BJ (cell line): ENCODE results near the gene MBOAT7. TPM values are rescaled to one million over a fixed set of nuclear protein-coding genes. Genes with fewer than 3 reads are reported as not detected.

Source experiments
- CTCF ChIA-PET: fragments of 350-600 bp; formaldehyde crosslinking; extraction: SDS; loops from one replicate; lab custom pipeline; 2021; ENCODE audit warnings: antibody characterized with exemption, inconsistent platforms; lab: Yijun Ruan, JAX
- POLR2A ChIA-PET: fragments of 300-600 bp; sonication (Branson Sonifier 250); formaldehyde crosslinking; extraction: SDS; loops from one replicate; lab custom pipeline; 2021; ENCODE audit warnings: antibody characterized with exemption; lab: Charles Lee
- DNase-seq: peaks from one replicate; pipeline ENCODE4 v3.0.0-alpha.2; 2011; ENCODE audit warnings: low read depth
- H3K27me3 ChIP-seq: 2 replicates; pipeline ENCODE4 v1.6.0; 2011; ENCODE audit warnings: low read length; ENCODE audit not compliant: control insufficient read depth, insufficient read depth
- H3K36me3 ChIP-seq: 2 replicates; pipeline ENCODE4 v1.5.1; 2011; ENCODE audit warnings: low read length; ENCODE audit not compliant: control insufficient read depth, insufficient read depth
- H3K4me3 ChIP-seq: 2 replicates; pipeline ENCODE4 v1.5.1; 2011; ENCODE audit warnings: low read depth, mild to moderate bottlenecking, control low read depth, low read length
- polyA minus RNA-seq: library from RNA; depleted of rRNA, polyadenylated mRNA; stranded (reverse); fragments of >200 nt; gene quantifications from 2 replicates; pipeline ENCODE4 v1.2.3, GENCODE V29; 2011; rRNA and poly(A)+ RNA removed
- polyA plus RNA-seq: library from polyadenylated mRNA; depleted of rRNA; stranded (reverse); fragments of >200 nt; gene quantifications from 2 replicates; pipeline ENCODE4 v1.2.3, GENCODE V29; 2011; rRNA removed
- TF ChIP-seq, protein P1 (sequence below): IDR thresholded peaks from 2 replicates; pipeline ENCODE4 v1.5.1; 2011; ENCODE audit warnings: low read depth, mild to moderate bottlenecking, control low read depth, inconsistent platforms, low read length, moderate library complexity; ENCODE audit not compliant: insufficient read depth

MBOAT7 gene, protein sequence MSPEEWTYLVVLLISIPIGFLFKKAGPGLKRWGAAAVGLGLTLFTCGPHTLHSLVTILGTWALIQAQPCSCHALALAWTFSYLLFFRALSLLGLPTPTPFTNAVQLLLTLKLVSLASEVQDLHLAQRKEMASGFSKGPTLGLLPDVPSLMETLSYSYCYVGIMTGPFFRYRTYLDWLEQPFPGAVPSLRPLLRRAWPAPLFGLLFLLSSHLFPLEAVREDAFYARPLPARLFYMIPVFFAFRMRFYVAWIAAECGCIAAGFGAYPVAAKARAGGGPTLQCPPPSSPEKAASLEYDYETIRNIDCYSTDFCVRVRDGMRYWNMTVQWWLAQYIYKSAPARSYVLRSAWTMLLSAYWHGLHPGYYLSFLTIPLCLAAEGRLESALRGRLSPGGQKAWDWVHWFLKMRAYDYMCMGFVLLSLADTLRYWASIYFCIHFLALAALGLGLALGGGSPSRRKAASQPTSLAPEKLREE
- polyA plus RNA-seq (75.1 and 101 TPM in 2 replicates), polyA minus RNA-seq (61.0 and 72.7 TPM in 2 replicates)

DNA sequence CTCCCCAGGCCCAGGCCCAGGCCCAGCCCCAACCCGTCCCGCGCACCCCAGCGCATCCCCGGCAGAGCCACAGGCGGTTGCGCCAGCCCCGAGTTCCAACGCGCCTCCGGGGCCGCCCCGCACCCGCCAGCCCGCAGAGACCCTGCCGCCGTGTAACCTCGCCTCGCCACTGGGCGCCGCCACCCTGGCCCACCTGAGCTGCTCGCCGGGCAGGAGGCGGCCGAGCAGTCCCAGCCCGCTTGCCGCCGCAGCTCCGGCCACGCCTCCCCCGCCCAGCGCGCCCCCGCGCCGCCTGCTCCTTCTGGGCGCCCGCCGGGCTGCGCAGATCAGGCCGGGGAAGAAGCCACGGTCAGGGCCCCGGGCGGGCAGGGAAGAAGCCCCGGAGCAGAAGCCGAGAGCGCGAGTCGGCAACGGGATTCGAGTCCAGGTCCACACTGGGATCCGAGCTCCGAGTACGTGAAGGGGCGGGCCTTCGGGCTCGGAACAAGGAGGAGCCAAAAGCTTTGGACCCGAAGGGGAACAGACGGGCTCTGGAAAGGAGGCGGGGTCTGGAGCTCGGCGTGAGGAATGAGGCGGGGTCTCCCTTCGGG is at the start of gene MBOAT7:
Gene MBOAT7, minus strand, starts transcription at position 436 of the 590 bp plus-strand sequence. CDS start 1,072 bp downstream, outside the sequence.
- Histone ChIP-seq H3K27me3 (no peaks in the 10 kb centered on the region), H3K36me3 (peaks cover 13% of the 10 kb centered on the region), H3K4me3 (peak within 1 kb of the TSS; percentile 79)
- POLR2A ChIA-PET, result interaction anchor here (0.7 to 1.5 kb wide), 6 partner anchors 12 to 260 kb away, joined by 3 to 7 read pairs (median 4); partner anchors contain the start of genes LENG1, LENG8 and RPS9
- CTCF ChIA-PET, result interaction anchor here (1.2 to 2.0 kb wide), 3 partner anchors 15 to 21 kb away, joined by 3 to 9 read pairs (median 5); no protein-coding TSS in a partner anchor
- DNase-seq, result no peak
- TF ChIP-seq, protein P1, sequence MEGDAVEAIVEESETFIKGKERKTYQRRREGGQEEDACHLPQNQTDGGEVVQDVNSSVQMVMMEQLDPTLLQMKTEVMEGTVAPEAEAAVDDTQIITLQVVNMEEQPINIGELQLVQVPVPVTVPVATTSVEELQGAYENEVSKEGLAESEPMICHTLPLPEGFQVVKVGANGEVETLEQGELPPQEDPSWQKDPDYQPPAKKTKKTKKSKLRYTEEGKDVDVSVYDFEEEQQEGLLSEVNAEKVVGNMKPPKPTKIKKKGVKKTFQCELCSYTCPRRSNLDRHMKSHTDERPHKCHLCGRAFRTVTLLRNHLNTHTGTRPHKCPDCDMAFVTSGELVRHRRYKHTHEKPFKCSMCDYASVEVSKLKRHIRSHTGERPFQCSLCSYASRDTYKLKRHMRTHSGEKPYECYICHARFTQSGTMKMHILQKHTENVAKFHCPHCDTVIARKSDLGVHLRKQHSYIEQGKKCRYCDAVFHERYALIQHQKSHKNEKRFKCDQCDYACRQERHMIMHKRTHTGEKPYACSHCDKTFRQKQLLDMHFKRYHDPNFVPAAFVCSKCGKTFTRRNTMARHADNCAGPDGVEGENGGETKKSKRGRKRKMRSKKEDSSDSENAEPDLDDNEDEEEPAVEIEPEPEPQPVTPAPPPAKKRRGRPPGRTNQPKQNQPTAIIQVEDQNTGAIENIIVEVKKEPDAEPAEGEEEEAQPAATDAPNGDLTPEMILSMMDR, result no peak

DNA sequence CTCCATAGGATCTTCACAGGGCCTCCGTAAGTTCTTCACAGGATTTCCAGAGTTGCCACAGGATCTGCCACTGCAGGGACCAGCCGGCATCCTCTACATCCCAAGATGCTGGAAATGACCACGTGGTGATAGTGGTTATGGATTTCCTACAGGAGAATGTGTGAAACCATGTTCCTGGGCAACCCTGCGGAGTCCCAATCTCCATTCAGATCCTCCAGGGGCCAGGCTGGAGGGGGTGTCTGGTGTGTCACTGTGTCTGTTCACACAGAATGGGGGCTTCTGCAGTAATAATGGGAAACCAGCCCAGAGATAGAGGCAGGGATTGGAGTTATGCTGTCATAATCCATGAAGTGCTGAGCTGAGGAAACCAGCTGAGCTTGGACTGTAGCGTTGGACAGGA is 44.6 kb upstream of the MBOAT7 start:
- no peak for DNase-seq
- Histone ChIP-seq H3K27me3 (no peaks in the 10 kb centered on the region; the same call in none of the 2 replicates), H3K36me3 (no peaks in the 10 kb centered on the region), H3K4me3 (no peak overlapping the region)
- TF ChIP-seq, protein P1, result no peak
- CTCF ChIA-PET, result interaction anchor here (0.6 to 1.0 kb wide), 2 partner anchors 43 to 244 kb away, joined by 3 read pairs; partner anchors contain the start of gene TSEN34
- POLR2A ChIA-PET, result no interaction called here

DNA sequence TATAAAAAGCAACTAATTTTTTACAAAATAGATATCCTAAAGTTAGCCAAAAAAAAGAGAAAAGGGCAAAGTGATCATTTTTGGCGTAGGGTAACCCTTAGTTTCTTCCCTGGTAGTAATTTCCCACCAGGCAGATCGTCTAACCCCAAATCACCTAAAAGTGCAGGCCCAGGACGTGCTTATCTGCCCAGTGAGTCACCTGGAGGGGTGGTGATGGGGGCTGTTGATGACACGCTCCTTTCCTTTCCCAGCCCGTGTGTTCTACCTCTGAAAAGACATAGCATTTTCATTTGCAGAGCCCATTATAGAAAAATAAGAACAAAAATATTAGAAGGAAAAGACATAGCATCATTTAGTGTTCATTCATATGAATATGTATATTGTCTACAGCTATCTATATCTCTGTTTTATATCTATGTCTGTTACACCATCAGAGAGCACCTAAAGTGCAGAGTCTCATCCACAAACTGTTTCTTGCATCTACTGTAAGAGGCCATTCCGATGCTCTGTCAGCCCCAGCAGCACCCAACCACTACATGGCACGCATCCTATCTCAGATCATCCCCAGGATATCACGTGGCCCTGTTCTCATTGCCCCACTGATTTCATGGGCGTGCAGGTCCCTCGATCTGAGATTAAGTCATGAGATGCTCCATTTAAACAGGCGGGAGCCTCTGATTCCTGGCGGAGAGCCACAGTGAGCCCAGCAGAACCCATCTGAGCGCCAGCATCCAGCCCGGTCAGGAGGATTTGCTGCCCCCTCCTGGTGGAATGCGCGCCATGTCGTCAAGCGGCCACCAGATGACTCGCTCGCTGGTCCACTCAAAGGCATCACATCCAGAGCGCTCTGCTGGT is 41.9 kb upstream of the MBOAT7 start:
- no peaks in the 10 kb centered on the region for H3K36me3 ChIP-seq
- no peaks in the 10 kb centered on the region; the same call in none of the 2 replicates for H3K27me3 ChIP-seq
- ChIA-PET CTCF (interaction anchor here (0.7 to 1.9 kb wide), 5 partner anchors 10 to 72 kb away, joined by 3 to 12 read pairs (median 7); no protein-coding TSS in a partner anchor), POLR2A (no interaction called here)
- TF ChIP-seq, protein P1, result peak; percentile 95
- no peak overlapping the region for H3K4me3 ChIP-seq
- DNase-seq, result peak; percentile 4

DNA sequence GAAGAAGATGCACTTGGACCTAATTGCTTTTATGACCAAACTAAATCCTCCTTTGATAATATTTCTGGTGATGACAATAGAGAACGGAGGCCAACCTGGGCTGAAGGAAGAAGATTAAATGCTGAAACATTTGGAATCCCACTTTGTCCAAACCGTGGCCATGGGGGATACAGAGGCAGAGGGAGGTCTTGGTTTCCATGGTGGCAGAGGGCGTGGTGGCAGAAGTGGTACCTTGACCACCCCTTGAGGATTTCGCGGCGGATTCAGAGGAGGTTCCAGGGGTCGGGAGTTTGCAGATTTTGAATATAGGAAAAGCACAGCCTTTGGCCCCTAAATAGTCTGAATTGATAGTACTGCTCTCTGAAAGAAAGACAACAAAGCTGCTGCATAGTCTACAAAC is 40.7 kb upstream of the MBOAT7 start:
- TF ChIP-seq, protein P1, result no peak
- Histone ChIP-seq H3K27me3 (no peaks in the 10 kb centered on the region; the same call in none of the 2 replicates), H3K4me3 (no peak overlapping the region), H3K36me3 (no peaks in the 10 kb centered on the region)
- CTCF ChIA-PET, result no interaction called here
- no peak for DNase-seq
- POLR2A ChIA-PET, result no interaction called here
